ENCODE results near the gene KDM4C.

KDM4C gene

DNA sequence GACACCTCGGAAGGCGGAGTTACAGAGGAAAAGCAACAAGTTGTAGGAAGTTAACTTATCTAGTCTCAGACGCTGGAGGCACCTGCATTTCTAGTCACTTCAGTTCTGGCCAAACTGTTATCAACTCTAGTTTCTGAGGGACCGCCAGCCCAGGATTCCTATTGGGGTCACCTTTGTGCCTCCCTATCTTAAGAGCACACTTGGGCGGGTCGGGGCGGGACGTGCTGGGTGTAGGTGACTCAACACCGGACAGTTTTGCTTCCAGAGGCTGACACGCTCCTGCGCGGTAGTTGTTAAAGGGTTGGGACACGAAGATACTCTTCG, 679 bp upstream of the KDM4C start:
- Histone ChIP-seq H3K36me3 (ENCODE audit: low read length) (no peaks in the 10 kb centered on the region), H4K20me1 (ENCODE audit: low read depth, low read length) (no peaks in the 10 kb centered on the region), H3K9me2 (replicated peaks; ENCODE audit: insufficient read depth, low read length) (no peaks in the 10 kb centered on the region), H3K4me3 (ENCODE audit: insufficient read depth, low read length, poor library complexity, severe bottlenecking) (peak overlapping the region; percentile 97), H3F3A (ENCODE audit: insufficient read depth) (peaks cover 15% of the 10 kb centered on the region), H3K9ac (ENCODE audit: low read length) (peak overlapping the region; percentile 92), H3K4me2 (ENCODE audit: low read depth, low read length, poor library complexity, severe bottlenecking) (peak overlapping the region; percentile 90), H3K27ac (ENCODE audit: low read depth, low read length) (peak overlapping the region; percentile 79), H2AFZ (ENCODE audit: low read depth, low read length, severe bottlenecking) (peak overlapping the region; percentile 80), H3K9me3 (ENCODE audit: insufficient read depth, low read length) (no peaks in the 10 kb centered on the region), H3K79me2 (ENCODE audit: insufficient read depth, low read length) (peaks cover 38% of the 10 kb centered on the region), H3K27me3 (ENCODE audit: low read length) (no peaks in the 10 kb centered on the region)
- TF ChIP-seq EZH2phosphoT487 (conservative IDR thresholded peaks at IDR 0.05; ENCODE audit: low read length) (no peak), CTCF (IDR thresholded peaks at IDR 0.05; ENCODE audit: insufficient read depth, low read length, poor library complexity, severe bottlenecking) (no peak)

GRCh38 chr9:6758248-6758497, 400 bp downstream of the KDM4C start:
- Histone ChIP-seq H3K9me3 (ENCODE audit: insufficient read depth, low read length) (no peaks in the 10 kb centered on the region), H4K20me1 (ENCODE audit: low read depth, low read length) (no peaks in the 10 kb centered on the region), H3F3A (ENCODE audit: insufficient read depth) (peaks cover 15% of the 10 kb centered on the region), H3K27me3 (ENCODE audit: low read length) (no peaks in the 10 kb centered on the region), H3K9ac (ENCODE audit: low read length) (peak overlapping the region; percentile 92), H3K4me2 (ENCODE audit: low read depth, low read length, poor library complexity, severe bottlenecking) (peak overlapping the region; percentile 90), H2AFZ (ENCODE audit: low read depth, low read length, severe bottlenecking) (peak overlapping the region; percentile 80), H3K79me2 (ENCODE audit: insufficient read depth, low read length) (peaks cover 48% of the 10 kb centered on the region), H3K9me2 (replicated peaks; ENCODE audit: insufficient read depth, low read length) (no peaks in the 10 kb centered on the region), H3K36me3 (ENCODE audit: low read length) (no peaks in the 10 kb centered on the region), H3K27ac (ENCODE audit: low read depth, low read length) (peak overlapping the region; percentile 79), H3K4me3 (ENCODE audit: insufficient read depth, low read length, poor library complexity, severe bottlenecking) (peak overlapping the region; percentile 97)
- TF ChIP-seq EZH2phosphoT487 (conservative IDR thresholded peaks at IDR 0.05; ENCODE audit: low read length) = no peak

DNA sequence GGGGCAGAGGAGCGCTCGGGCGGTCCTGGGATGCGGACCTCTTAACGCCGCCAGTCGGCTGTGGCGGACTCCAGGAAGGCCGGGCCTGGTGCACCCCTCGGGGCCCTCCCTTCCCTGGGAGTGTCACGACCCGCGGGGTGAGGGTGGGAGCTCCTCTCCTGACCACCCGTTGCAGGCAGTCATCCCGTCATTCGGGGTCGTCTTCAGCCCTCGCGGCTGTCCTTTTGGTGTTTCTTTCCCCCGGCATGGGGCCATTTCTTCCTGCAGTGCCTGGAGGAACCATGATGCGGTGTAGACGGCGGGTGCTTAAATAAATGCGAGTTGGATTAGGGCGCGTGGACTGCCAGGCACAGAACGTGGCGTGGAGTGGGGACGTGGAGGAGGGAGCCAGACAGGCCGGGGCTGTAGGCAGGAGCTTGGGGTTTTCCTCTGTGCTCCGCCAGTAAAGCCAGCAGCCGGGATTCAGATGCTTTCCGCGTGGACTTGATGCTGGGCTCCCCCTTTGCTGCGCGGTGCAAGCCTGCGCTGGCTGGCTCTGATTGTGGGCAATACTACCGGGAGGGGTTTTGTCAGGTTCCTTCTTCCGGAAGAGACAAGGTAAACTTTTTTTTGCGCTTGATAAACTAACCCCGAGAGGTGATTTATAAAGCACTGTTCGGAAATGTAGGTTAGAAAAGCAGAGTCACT, 868 bp downstream of the KDM4C start:
- Histone ChIP-seq H3K9me3 (ENCODE audit: insufficient read depth, low read length) (no peaks in the 10 kb centered on the region), H3K9me2 (replicated peaks; ENCODE audit: insufficient read depth, low read length) (no peaks in the 10 kb centered on the region), H3K79me2 (ENCODE audit: insufficient read depth, low read length) (peaks cover 52% of the 10 kb centered on the region), H3K4me3 (ENCODE audit: insufficient read depth, low read length, poor library complexity, severe bottlenecking) (peak overlapping the region; percentile 97), H3K27me3 (ENCODE audit: low read length) (no peaks in the 10 kb centered on the region), H2AFZ (ENCODE audit: low read depth, low read length, severe bottlenecking) (peak overlapping the region; percentile 80), H3K36me3 (ENCODE audit: low read length) (no peaks in the 10 kb centered on the region), H3K4me2 (ENCODE audit: low read depth, low read length, poor library complexity, severe bottlenecking) (peak overlapping the region; percentile 90), H3K9ac (ENCODE audit: low read length) (peak overlapping the region; percentile 92), H3K27ac (ENCODE audit: low read depth, low read length) (peak overlapping the region; percentile 79), H3F3A (ENCODE audit: insufficient read depth) (peaks cover 15% of the 10 kb centered on the region), H4K20me1 (ENCODE audit: low read depth, low read length) (no peaks in the 10 kb centered on the region)
- TF ChIP-seq EZH2phosphoT487 (conservative IDR thresholded peaks at IDR 0.05; ENCODE audit: low read length) = no peak
- TF ChIP-seq CTCF (IDR thresholded peaks at IDR 0.05; ENCODE audit: insufficient read depth, low read length, poor library complexity, severe bottlenecking) = no peak

- H3K9me3 ChIP-seq (ENCODE audit: insufficient read depth, low read length) = no peaks in the 10 kb centered on the region
- H3K9ac ChIP-seq (ENCODE audit: low read length) = peak overlapping the region; percentile 92
- peak overlapping the region; percentile 97 for H3K4me3 ChIP-seq (ENCODE audit: insufficient read depth, low read length, poor library complexity, severe bottlenecking)
- peak overlapping the region; percentile 90 for H3K4me2 ChIP-seq (ENCODE audit: low read depth, low read length, poor library complexity, severe bottlenecking)
- H3K27me3 ChIP-seq (ENCODE audit: low read length) = no peaks in the 10 kb centered on the region
- peaks cover 60% of the 10 kb centered on the region for H3K79me2 ChIP-seq (ENCODE audit: insufficient read depth, low read length)
- H2AFZ ChIP-seq (ENCODE audit: low read depth, low read length, severe bottlenecking) = peak overlapping the region; percentile 80
- no peaks in the 10 kb centered on the region for H3K36me3 ChIP-seq (ENCODE audit: low read length)
- no peak for TF ChIP-seq CTCF (IDR thresholded peaks at IDR 0.05; ENCODE audit: insufficient read depth, low read length, poor library complexity, severe bottlenecking)
- no peak for TF ChIP-seq EZH2phosphoT487 (conservative IDR thresholded peaks at IDR 0.05; ENCODE audit: low read length)
- H3F3A ChIP-seq (ENCODE audit: insufficient read depth) = peaks cover 15% of the 10 kb centered on the region
- peaks cover 4% of the 10 kb centered on the region; the same call in 1 of the 2 replicates for H4K20me1 ChIP-seq (ENCODE audit: low read depth, low read length)
- H3K27ac ChIP-seq (ENCODE audit: low read depth, low read length) = peak overlapping the region; percentile 79
- H3K9me2 ChIP-seq (replicated peaks; ENCODE audit: insufficient read depth, low read length) = no peaks in the 10 kb centered on the region
Measured at GRCh38 chr9:6759185-6759977, 1.6 kb downstream of the KDM4C start.

Measured in SU-DHL-6 (cell line).